CD4-positive, alpha-beta T cell (primary cell): Measurements from ENCODE around the gene MYZAP. TPM values are rescaled to one million over a fixed set of nuclear protein-coding genes. Genes with fewer than 3 reads are reported as not detected.

ENCODE experiments used
- ATAC-seq: fragments of 200-7000 bp; cut with Tn5 transposase; one replicate; pipeline ENCODE4 v1.10.0; 2022; ENCODE audit warnings: mild to moderate bottlenecking; ENCODE audit not compliant: poor library complexity
- CTCF ChIA-PET: fragments of 350-600 bp; sonication (Branson Sonifier 250); formaldehyde crosslinking; loops from one replicate; lab custom pipeline; 2021; ENCODE audit warnings: antibody characterized with exemption, inconsistent platforms; lab: Charles Lee
- POLR2A ChIA-PET: fragments of 350-600 bp; sonication (Branson Sonifier 250); formaldehyde crosslinking; loops from one replicate; lab custom pipeline; 2021; ENCODE audit warnings: antibody characterized with exemption, inconsistent platforms; lab: Charles Lee
- DNase-seq, 14 experiments: peaks; one replicate each; pipeline ENCODE4 v3.0.0-alpha.2; 2013 to 2020; ENCODE audit warnings: mixed read lengths in 2 of 14
- H3K27ac ChIP-seq, 2 donors: one replicate each; pipeline versions ENCODE4 v1.5.1 to v1.7.0; 2013; ENCODE audit warnings: low read length in 2 of 2, low read depth in 1 of 2, mild to moderate bottlenecking in 1 of 2
- H3K27me3 ChIP-seq, 2 experiments: 1 replicate in 1 of 2; 2 replicates in 1 of 2; pipeline versions ENCODE4 v1.6.1 to v1.7.0; 2013; ENCODE audit warnings: low read length in 2 of 2, control low read depth in 1 of 2, mild to moderate bottlenecking in 1 of 2, moderate library complexity in 1 of 2; ENCODE audit not compliant: insufficient read depth in 2 of 2, control insufficient read depth in 1 of 2
- H3K36me3 ChIP-seq: one replicate; pipeline ENCODE4 v1.6.1; 2013; ENCODE audit warnings: low read length, control low read depth; ENCODE audit not compliant: insufficient read depth
- H3K4me1 ChIP-seq: one replicate; pipeline ENCODE4 v1.6.1; 2013; ENCODE audit warnings: low read length, control low read depth; ENCODE audit not compliant: insufficient read depth
- H3K4me3 ChIP-seq: one replicate; pipeline ENCODE4 v1.5.1; 2013; ENCODE audit warnings: mild to moderate bottlenecking, low read length, moderate library complexity
- H3K9me3 ChIP-seq, 2 experiments: 1 replicate in 1 of 2; 2 replicates in 1 of 2; pipeline versions ENCODE4 v1.6.1 to v1.7.0; 2013; ENCODE audit warnings: low read length in 2 of 2, mild to moderate bottlenecking in 2 of 2, control low read depth in 1 of 2, moderate library complexity in 1 of 2; ENCODE audit not compliant: control insufficient read depth in 1 of 2, insufficient read depth in 1 of 2
- H3K27ac Mint-ChIP-seq: one replicate; pipeline ENCODE4 v1.8.0; 2020; ENCODE audit warnings: mixed read lengths
- H3K27me3 Mint-ChIP-seq: one replicate; pipeline ENCODE4 v1.8.0; 2021; ENCODE audit warnings: mixed read lengths
- H3K36me3 Mint-ChIP-seq: one replicate; pipeline ENCODE4 v1.8.0; 2021; ENCODE audit warnings: low read depth, mixed read lengths
- H3K4me1 Mint-ChIP-seq: one replicate; pipeline ENCODE4 v1.8.0; 2021; ENCODE audit warnings: low read depth, mixed read lengths
- H3K4me3 Mint-ChIP-seq: one replicate; pipeline ENCODE4 v1.8.0; 2020; ENCODE audit warnings: mild to moderate bottlenecking, mixed read lengths
- H3K9me3 Mint-ChIP-seq: one replicate; pipeline ENCODE4 v1.8.0; 2020; ENCODE audit warnings: mixed read lengths
- intact Hi-C, 2 experiments: fragments of 100-400 bp; cut with DNase I in 1 of 2; cut with micrococcal nuclease in 1 of 2; formaldehyde crosslinking; loops; one replicate each; pipeline versions ENCODE4 v1.15.1 to v1.9.0; 2023 to 2025; cut with DNase I, micrococcal nuclease
- total RNA-seq, 174 experiments: library from RNA in 2 of 174; stranded (reverse) in 2 of 174; gene quantifications; one replicate each; pipeline ENCODE4 v1.2.3 and lab custom pipeline; 2021 to 2026
- TF ChIP-seq, protein P1 (sequence below): fragments of 200-600 bp; IDR thresholded peaks from one replicate; pipeline ENCODE4 v1.8.0; 2022; ENCODE audit warnings: antibody characterized with exemption, mild to moderate bottlenecking

Gene MYZAP
- total RNA-seq, 2 experiments from 2014 or later, result 0.66 to 1.1 TPM

DNA sequence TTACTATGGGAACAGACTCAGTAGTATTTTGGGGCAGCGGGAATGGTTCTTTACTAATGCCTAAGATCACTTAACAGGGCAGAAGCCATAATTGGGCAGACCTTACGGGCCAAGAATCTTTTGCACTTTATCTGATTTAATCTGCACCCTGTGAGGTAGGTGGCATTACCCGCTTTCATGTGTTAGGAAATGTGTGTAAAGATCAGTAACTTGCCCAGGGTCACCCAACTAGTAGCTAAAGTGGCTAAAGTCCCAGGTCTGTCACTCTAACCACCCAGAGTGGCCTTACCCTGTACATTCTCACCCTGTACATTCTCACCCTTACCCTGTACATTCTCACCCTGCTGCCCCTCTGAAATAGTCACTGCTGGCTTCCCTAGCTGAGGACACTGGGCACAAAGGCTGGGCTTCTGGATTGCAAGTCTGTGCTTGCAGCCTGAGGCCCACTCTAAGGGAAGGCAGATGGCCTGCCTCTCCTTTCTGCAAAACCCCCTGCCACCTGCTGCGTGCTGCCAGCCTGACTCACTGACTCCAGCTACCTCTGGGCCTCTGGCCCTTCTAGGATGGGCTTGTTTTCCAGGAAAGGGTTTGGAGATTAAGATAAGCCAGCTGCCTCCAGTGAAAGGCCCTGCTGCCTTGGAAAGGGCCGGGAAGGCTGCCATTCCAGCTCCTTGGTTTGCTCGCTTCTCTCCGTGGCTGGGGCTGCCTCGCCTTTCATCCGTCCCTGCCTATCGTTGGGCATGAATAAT is 37.5 kb upstream of the MYZAP start:
- DNase-seq (no peak), ATAC-seq (no peak)
- H3K9me3 ChIP-seq, result no peaks in the 10 kb centered on the region
- TF ChIP-seq, protein P1, sequence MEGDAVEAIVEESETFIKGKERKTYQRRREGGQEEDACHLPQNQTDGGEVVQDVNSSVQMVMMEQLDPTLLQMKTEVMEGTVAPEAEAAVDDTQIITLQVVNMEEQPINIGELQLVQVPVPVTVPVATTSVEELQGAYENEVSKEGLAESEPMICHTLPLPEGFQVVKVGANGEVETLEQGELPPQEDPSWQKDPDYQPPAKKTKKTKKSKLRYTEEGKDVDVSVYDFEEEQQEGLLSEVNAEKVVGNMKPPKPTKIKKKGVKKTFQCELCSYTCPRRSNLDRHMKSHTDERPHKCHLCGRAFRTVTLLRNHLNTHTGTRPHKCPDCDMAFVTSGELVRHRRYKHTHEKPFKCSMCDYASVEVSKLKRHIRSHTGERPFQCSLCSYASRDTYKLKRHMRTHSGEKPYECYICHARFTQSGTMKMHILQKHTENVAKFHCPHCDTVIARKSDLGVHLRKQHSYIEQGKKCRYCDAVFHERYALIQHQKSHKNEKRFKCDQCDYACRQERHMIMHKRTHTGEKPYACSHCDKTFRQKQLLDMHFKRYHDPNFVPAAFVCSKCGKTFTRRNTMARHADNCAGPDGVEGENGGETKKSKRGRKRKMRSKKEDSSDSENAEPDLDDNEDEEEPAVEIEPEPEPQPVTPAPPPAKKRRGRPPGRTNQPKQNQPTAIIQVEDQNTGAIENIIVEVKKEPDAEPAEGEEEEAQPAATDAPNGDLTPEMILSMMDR, result no peak
- no peaks in the 10 kb centered on the region for H3K4me1 ChIP-seq
- H3K36me3 ChIP-seq, result no peaks in the 10 kb centered on the region
- Mint-ChIP-seq H3K36me3 (no peaks in the 10 kb centered on the region), H3K9me3 (no peaks in the 10 kb centered on the region), H3K4me1 (no peaks in the 10 kb centered on the region), H3K4me3 (no peak overlapping the region), H3K27me3 (peaks cover 5% of the 10 kb centered on the region), H3K27ac (no peak overlapping the region)
- H3K27me3 ChIP-seq, result peaks cover 0 to 2% of the 10 kb centered on the region in 2 experiments
- H3K27ac ChIP-seq, result no peak overlapping the region
- intact Hi-C loops, result no loop called here
- H3K4me3 ChIP-seq, result no peak overlapping the region
- CTCF ChIA-PET, result no interaction called here
- POLR2A ChIA-PET, result no interaction called here

DNA sequence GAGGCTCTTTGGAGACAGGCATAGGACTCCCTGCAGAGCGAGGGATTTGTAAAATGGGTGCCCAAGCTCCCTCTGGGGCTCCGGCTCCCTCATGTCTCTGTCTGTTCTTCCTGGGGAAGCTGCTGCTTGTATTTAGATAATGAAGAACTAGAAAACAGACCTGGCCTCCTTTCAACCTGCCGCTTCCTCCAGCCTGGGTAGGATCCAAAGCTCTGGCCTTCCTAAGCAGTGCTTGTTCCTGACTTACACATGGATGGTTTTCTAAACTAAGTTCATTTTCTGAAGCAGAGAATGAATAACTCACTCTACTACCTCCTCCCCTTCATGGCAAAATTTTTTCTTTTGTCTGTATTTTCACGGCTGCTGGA is 36.9 kb upstream of the MYZAP start:
- Histone ChIP-seq H3K4me1 (no peaks in the 10 kb centered on the region), H3K36me3 (no peaks in the 10 kb centered on the region), H3K9me3 (no peaks in the 10 kb centered on the region), H3K4me3 (no peak overlapping the region), H3K27ac (no peak overlapping the region), H3K27me3 (peaks cover 0 to 2% of the 10 kb centered on the region in 2 experiments)
- H3K36me3 Mint-ChIP-seq, result no peaks in the 10 kb centered on the region
- ChIA-PET POLR2A (no interaction called here), CTCF (no interaction called here)
- DNase-seq (no peak), ATAC-seq (no peak)
- H3K4me1 Mint-ChIP-seq, result no peaks in the 10 kb centered on the region
- H3K27ac Mint-ChIP-seq, result no peak overlapping the region
- TF ChIP-seq, protein P1, result no peak
- intact Hi-C loops, result loop anchor here in 1 of 2 experiments (5.0 kb wide), 1 partner anchor 103 kb away; no protein-coding TSS in a partner anchor
- H3K27me3 Mint-ChIP-seq, result peaks cover 5% of the 10 kb centered on the region
- H3K9me3 Mint-ChIP-seq, result no peaks in the 10 kb centered on the region
- no peak overlapping the region for H3K4me3 Mint-ChIP-seq

DNA sequence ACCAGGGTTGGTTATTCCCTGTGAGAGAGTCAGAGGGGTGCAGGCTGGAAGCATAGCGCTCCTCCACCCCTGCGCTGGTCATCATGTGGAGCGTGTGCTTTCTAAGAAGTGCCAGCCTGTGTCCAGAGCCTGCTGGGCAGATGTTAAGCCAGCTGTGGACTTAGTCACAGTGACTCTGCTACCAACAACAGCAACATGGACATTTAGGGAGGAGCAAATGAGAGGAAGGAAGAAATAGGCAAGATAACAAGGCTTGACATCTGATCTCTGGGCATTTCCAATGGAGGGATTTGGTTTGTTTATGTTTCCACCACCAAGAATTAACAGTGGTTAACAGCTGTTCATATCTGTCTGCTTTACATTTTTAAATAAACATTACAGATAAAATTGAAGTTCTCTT is 36.4 kb upstream of the MYZAP start:
- H3K27ac Mint-ChIP-seq, result no peak overlapping the region

More for the DNA sequence above, 36.4 kb upstream of the MYZAP start:
- intact Hi-C loops, result loop anchor here in 1 of 2 experiments (5.0 kb wide), 1 partner anchor 102 kb away; no protein-coding TSS in a partner anchor
- H3K4me1 ChIP-seq, result no peaks in the 10 kb centered on the region
- Mint-ChIP-seq H3K27me3 (peaks cover 5% of the 10 kb centered on the region), H3K9me3 (no peaks in the 10 kb centered on the region), H3K4me3 (no peak overlapping the region), H3K36me3 (no peaks in the 10 kb centered on the region), H3K4me1 (no peaks in the 10 kb centered on the region)
- TF ChIP-seq, protein P1, result no peak
- no peaks in the 10 kb centered on the region for H3K9me3 ChIP-seq
- no peak overlapping the region for H3K27ac ChIP-seq
- DNase-seq (no peak), ATAC-seq (no peak)
- ChIA-PET CTCF (no interaction called here), POLR2A (no interaction called here)
- peaks cover 0 to 2% of the 10 kb centered on the region in 2 experiments for H3K27me3 ChIP-seq
- no peaks in the 10 kb centered on the region for H3K36me3 ChIP-seq
- no peak overlapping the region for H3K4me3 ChIP-seq
